ENCODE measurements around the gene FLT3LG. TPM values are rescaled to one million over a fixed set of nuclear protein-coding genes. Genes with fewer than 3 reads are reported as not detected.

The FLT3LG gene
- total and polyA plus RNA-seq, 9 of the 15 experiments (the other 6 are each of a cell fraction or from before 2014, with no cell fraction given) = 0.31 to 6.4 (median 1.1) TPM

- TF ChIP-seq PKNOX1 (IDR thresholded peaks at IDR 0.05) (no peak), CBX8 (IDR thresholded peaks at IDR 0.05; ENCODE audit: borderline replicate concordance, extremely low read depth, low read depth, low read length, poor library complexity, severe bottlenecking) (no peak), GABPB1 (CRISPR knock-in tag; IDR thresholded peaks at IDR 0.05) (0 out of 2 replicates have a peak, but pooled peaks have one; percentile 16)
Measured at GRCh38 chr19:49475995-49476880, 2.2 kb downstream of the FLT3LG start (continued).

DNA sequence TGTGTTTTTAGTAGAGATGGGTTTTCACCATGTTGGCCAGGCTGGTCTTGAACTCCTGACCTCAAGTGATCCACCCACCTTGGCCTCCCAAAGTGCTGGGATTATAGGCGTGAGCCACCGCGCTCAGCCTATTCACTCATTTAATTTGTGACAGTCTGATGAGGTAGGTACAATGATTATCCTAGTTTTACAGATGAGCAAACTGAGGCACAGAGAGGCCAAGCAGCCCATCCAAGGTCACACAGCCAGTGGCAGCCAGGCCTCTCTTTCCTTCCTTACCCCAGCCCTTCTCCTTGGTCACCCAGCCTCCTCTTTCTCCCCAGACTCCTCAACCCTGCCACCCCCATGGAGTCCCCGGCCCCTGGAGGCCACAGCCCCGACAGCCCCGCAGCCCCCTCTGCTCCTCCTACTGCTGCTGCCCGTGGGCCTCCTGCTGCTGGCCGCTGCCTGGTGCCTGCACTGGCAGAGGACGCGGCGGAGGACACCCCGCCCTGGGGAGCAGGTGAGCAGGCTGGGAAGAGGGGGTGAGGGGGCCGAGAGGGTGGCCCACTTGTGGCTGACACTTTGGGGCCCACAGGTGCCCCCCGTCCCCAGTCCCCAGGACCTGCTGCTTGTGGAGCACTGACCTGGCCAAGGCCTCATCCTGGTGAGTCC, 6.1 kb downstream of the FLT3LG start:
- ATAC-seq = no peak
- no peak overlapping the region for H3K27ac ChIP-seq (ENCODE audit: extremely low read depth, low read depth, low read length)
- H3K4me3 ChIP-seq = no peak overlapping the region
- no peaks in the 10 kb centered on the region for H4K20me1 ChIP-seq (replicated peaks; ENCODE audit: control insufficient read depth, insufficient read depth, low read length)
- ChIA-PET POLR2A (interaction anchor here (1.7 to 2.4 kb wide), 2 partner anchors 9 to 16 kb away, joined by 5 to 9 read pairs; partner anchors contain the start of gene RPS11), CTCF (ENCODE audit: low intra/inter-chr PET ratio) (no interaction called here)
- 91% methylated on average over 10 of the region's 14 CpGs for WGBS (ENCODE audit: insufficient coverage, low coverage, missing lambda C conversion rate)
- peak overlapping the region in 1 of 2 experiments; percentile 76; a peak in 1 of 4 replicates for H3K9ac ChIP-seq (ENCODE audit: insufficient read depth in 1 of 2, low read depth in 2 of 2, low read length in 2 of 2)
- no peaks in the 10 kb centered on the region for H3K9me1 ChIP-seq (ENCODE audit: control insufficient read depth, insufficient read depth, low read length)
- no peaks in the 10 kb centered on the region for H3K9me3 ChIP-seq (replicated peaks; ENCODE audit: control insufficient read depth, insufficient read depth, low read depth, low read length)
- in situ Hi-C loops (cut with MboI) (no loop called here), intact Hi-C loops (cut with micrococcal nuclease) (no loop called here)
- no peak overlapping the region for H3K4me2 ChIP-seq (ENCODE audit: insufficient read depth, low read length)
- no peak overlapping the region for H2AFZ ChIP-seq (ENCODE audit: low read depth, low read length)
- DNase-seq (ENCODE audit: extremely low read depth in 1 of 4, low spot score in 3 of 4) = no peak
- H3K79me2 ChIP-seq (ENCODE audit: control insufficient read depth, insufficient read depth, low read length) = no peaks in the 10 kb centered on the region
- TF ChIP-seq MAZ (CRISPR knock-in tag; conservative IDR thresholded peaks at IDR 0.05 in 1 of 2, IDR thresholded peaks at IDR 0.05 in 1 of 2) (no peak), ZFP36 (IDR thresholded peaks at IDR 0.05; ENCODE audit: low read depth, low read length, partially characterized antibody) (peak; percentile 44), RBM25 (IDR thresholded peaks at IDR 0.05; ENCODE audit: low read depth, low read length, severe bottlenecking) (peak; percentile 65), PCBP1 (IDR thresholded peaks at IDR 0.05; ENCODE audit: low read depth, low read length, poor library complexity, severe bottlenecking) (peak; percentile 34), ZNF77 (CRISPR knock-in tag; IDR thresholded peaks at IDR 0.05) (no peak), KDM1A (IDR thresholded peaks at IDR 0.05) (peak; percentile 53 to 75), HDGF (IDR thresholded peaks at IDR 0.05) (no peak), BCOR (IDR thresholded peaks at IDR 0.05) (peak; percentile 90)
- no peak for FAIRE-seq
- H3K36me3 ChIP-seq (ENCODE audit: control insufficient read depth, insufficient read depth, low read length) = no peaks in the 10 kb centered on the region
- H3K27me3 ChIP-seq (ENCODE audit: control insufficient read depth in 2 of 2, insufficient read depth in 2 of 2, low read length in 2 of 2) = no peaks in the 10 kb centered on the region
- no TSS peak for BruUV-seq (replicated peaks)
- peaks cover 0 to 35% of the 10 kb centered on the region in 2 experiments; a peak in 3 of 5 replicates for H3K4me1 ChIP-seq (replicated peaks in 1 of 2; ENCODE audit: control insufficient read depth in 2 of 2, insufficient read depth in 2 of 2, low read length in 2 of 2)
